Stimulated activated CD4-positive, alpha-beta T cell treated with anti-CD3 and anti-CD28 coated beads, TNF-alpha, amount 100 ng/mL, for 4 hours (primary cell): Measurements from ENCODE around the gene BTNL2.

Source experiments
- DNase-seq, 3 experiments: peaks; one replicate each; pipeline ENCODE4 v3.0.0-alpha.2; 2020; ENCODE audit warnings: low read depth in 3 of 3

The BTNL2 gene

DNA sequence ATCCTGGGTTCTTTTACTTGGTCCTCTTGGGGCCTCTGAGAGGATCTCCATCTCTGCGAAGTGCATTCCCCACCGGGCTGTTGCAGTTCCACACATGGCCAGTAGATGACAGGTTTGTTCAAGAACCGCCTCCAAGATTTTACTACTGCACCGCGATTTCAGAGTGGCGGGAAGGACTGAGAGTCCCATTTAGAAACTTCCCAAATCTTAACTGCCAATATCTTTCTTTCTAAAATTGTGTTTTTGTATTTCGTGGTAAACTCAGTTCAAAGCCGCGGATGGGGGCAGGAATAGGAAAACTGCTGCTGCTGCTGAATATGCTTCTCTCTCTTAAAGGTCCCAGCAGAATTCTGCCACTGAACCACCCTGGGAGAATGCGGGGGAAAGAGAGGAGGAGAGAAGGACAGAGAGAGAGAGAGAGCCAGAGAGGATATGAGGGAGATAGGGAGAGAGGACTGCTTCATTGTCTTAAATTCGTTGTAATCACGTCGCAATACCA, 8.6 kb upstream of the BTNL2 start:
- DNase-seq: peak; percentile 55 to 66 (median 60)

GRCh38 chr6:32413427-32414047, 6.6 kb upstream of the BTNL2 start:
- peak; percentile 69 to 81 (median 74) for DNase-seq

DNA sequence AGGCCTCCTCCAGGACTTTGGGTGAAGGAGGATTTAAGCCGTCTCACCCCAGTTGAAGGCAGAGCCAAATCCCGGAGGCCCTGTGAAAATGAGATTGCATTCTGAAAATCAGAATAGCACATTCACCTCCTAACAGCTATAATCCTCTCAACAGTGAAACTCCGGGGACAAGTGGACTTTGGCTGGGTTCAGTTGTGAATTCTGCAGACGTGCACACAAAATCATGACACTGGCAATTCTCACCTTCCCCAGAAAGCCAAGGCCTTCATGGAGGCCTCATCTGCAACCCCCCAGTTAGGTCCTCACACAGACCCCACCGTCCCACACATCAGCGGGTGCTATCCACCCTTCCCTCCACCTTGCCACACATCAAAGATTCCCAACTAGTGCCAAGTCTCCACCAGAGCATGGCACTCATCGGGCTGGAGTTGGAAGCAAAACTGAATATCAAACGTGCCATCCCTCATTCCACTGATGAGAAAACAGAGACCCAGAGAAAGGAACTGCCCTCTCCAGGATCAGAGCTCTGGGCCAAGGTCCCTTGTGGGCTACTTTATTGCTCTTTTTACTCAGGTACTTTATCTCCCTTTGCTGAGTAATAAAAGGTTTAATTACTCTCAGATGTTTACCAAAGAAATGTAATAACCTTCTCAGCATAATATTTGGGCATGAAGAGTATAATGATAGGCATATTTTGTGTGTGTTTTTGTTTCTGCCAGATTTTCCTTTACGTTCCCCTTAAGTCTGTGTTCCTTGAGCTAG, 4.8 kb upstream of the BTNL2 start:
- DNase-seq: no peak

DNA sequence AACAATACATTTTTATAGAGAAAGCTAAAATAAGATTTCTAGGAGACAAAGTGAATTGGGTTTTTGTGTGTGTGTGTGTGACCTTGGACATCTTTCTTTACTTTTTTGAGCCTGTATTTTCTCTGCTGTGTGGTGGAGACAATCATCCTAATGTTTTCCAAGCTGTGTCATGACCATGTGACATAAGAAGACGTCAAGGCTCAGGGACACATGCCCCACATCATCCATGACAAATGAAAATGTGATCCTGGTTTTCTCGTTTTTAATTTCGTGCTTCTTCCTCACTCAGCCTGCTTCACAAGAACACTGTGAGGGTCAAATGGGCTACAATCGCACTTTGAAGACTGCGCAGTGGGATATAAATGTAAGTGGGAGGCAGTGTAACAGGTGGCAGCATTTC, 3.9 kb upstream of the BTNL2 start:
- DNase-seq: no peak

DNA sequence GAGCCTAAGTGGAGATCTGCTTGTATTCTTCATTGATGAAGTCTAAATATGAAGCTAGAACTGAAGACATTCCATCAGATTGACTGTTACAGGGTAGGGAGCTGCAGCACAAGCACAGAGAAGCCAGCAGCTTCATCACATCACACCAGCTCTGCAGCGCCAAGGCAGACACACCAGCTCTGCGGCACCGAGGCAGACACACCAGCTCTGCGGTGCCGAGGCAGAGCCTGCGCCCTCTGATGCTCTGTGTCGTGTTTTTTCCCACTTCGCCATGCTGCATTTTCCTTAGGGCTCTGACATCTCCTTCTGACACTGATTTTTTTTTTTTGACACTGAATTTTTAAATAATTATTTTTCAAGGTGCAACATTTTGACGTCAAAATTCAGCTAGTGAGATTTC, 784 bp downstream of the BTNL2 start:
- DNase-seq: no peak

DNA sequence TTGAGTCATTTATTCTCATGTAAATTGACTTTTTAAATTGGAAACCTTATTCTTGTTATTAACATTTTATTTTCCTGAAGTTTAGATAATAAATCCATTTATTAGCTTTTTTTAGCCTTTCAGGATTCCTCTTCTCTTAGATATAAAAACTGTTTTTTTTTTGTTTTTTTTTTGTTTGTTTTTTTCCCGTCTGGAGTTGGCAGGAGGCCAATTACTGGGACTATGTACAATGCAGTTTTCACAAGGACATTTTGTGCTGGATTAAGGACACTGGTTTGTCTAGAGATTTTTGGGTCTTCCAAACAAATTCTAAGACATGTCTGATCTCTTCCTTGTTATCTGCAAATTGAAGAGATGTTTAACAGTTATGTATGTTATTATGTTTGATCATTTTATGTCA, 1.3 kb downstream of the BTNL2 start:
- DNase-seq: no peak

DNA sequence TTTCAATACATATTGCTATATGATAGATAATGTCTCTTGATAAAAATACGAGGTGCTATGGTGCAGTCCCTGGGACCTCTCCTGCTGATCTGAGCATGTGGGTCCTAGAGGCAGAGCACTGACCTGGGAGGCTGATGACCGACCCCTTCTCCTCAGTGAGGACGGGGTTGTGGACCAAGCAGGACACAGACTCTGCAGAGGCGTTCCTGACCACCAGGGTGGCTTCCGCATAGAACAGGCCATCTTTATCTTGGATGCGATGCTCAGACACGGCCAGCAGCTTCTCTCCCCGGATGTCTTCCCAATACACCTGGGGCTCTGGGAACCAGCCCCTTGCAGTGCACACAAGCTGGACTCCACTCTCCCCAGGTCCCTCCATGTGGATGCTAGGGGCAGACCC, 4.2 kb downstream of the BTNL2 start:
- no peak for DNase-seq

DNA sequence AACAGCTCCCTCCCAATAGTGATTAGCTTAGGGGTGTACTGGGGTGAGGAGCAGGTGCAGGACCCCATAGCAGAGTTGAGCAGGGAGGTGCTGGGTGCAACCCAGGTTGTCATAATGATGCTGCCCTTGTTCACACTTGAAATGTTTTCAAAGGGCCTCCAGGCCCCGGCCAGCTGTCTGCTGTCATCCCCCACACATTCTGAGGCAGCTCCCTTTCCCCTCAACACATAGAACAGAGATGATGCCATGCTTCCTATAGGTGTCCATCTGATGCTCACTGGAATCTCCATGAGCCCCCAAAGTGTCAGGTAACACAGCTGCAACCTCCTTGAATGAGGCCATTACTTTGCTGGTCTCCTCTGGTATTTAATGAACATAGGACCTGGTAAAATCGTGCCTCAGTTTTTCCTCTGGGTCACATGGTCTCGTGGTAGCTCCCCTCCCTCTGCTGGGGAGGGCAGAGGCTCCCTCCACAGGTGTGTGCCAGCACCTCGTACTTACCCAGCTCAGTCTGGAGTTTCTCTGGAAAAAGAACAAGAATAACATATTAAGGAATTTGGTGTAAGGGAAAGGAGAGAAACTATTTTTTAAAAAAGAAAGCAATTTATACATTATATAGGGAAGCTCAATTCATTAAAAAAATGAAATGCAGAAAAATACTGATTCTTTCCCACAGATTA, 5.6 kb downstream of the BTNL2 start:
- no peak for DNase-seq

DNA sequence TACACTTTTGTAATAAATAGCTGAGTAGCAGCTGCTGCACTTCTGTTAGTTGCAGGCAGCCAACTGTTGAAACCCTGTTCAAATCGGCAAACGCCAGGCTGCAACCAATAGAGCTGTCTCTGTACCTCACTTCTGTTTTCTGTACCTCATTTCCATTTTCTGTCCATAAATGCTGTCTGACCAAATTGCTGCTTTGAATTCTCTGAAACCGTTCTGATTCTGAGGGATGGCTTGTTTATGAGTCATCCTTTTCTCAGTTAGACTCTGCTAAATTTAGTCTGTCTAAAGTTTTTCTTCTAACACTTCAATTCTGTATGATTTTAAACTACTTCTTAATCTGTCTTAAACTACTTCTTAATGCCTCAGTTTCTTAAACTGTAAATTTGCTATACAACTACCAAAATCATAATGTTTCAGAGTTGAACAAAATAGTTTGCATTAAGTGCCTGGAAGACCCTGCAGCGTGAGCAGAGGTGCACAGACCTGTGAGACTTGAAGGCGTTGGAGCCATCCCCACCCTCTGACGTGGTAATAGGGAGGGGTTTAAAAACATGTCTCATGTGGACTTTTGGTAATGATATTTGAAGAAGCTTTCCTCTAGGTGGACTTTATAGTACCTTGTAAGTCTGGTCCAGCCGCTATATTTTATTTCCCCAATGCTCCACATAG, 9.6 kb downstream of the BTNL2 start:
- DNase-seq: no peak

GRCh38 chr6:32396028-32396427, 11.0 kb downstream of the BTNL2 start:
- no peak for DNase-seq

- DNase-seq: no peak
Measured at GRCh38 chr6:32393665-32394420, 13.1 kb downstream of the BTNL2 start.

GRCh38 chr6:32391505-32391904, 15.5 kb downstream of the BTNL2 start:
- DNase-seq: no peak

- DNase-seq: no peak
Measured at GRCh38 chr6:32387589-32388340, 19.2 kb downstream of the BTNL2 start.

DNA sequence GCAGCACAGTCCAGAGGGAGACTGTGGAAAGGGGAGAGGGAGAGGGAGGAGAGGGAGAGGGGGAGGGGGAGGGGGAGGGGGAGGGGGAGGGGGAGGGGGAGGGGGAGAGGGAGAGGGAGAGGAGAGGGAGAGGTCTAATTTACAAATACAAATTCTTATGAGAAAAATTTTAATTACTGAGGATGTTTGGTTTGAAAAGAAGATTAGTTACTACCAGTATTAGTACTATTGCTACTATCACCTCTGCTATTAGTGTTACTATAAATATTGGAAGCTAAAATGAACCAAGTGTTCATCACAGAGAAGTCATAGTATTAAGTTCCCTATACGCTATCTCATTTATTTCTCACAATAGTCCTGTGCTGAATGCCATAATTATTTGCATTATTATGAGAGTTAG, 20.9 kb downstream of the BTNL2 start:
- no peak for DNase-seq

DNA sequence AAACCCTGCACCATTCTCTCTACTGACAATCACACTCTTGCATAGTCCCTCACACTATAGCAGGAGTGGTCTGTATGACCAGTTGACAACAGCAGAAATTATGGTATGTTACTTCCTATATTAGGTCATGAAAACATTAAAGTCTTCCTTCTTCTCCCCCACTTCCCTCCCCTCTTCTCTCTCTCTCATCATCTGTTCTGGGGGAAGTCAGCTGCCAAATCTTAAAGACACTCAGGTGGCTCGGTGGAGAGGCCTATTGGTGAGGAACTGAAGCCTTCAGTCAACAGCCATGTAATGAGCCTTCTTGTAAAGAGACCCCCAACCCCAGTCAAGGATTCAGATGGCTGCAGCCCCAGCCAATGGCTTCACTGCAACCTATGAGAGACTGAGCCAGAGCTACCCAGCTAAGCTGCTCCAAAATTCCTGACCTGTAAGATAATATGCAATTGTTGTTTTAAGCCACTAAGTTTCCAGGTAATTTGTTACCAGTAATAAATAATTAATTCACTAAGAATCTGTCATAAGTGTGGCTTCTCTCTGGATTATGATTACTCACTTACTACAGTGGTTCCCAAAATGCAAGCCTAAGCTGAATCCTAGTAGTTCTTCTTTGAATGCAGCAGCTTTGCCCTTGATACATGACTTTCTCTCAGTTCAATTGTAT, 24.1 kb downstream of the BTNL2 start:
- DNase-seq: no peak

- DNase-seq: no peak
Measured at GRCh38 chr6:32379545-32379944, 27.4 kb downstream of the BTNL2 start.

DNA sequence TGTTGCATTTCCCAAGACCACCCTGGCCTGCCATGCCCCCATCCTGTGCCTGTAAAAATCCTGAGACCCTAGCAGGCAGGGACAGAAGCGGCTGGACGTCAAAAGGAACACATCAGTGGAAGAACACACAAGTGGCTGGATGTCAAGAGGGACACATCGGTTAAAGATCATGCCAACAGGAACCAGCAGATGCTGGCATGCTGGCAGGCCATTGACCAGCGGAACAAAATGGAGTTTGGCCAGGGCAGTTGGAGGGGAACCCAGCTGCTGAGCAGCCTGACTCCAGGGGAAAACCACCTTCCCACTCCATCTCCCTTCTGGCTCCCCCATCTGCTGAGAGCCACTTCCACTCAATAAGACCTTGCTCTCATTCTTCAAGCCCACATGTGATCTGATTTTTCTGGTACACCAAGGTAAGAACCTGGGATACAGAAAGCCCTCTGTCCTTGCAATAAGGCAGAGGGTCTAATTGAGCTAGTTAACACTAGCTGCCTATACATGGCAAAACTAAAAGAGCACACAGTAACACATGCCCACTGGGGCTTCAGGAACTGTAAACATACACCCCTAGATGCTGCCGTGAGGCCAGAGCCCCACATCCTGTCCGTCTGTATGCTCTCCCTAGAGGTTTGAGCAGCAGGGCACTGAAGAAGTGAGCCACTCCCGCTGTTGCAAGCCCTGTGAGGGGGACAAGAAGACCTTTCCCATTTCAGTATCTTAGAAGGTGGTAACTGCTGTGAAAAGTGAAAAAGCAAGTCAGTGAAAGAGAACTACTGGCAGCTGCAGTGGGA, 31.0 kb downstream of the BTNL2 start:
- no peak for DNase-seq

GRCh38 chr6:32371803-32372202, 35.2 kb downstream of the BTNL2 start, which contains the start of gene TSBP1:
TSS of gene TSBP1 (minus strand) at chr6:32371903. CDS start at chr6:32371706, 197 bp downstream.
- DNase-seq: no peak

- no peak for DNase-seq
Measured at GRCh38 chr6:32371229-32371628, 35.8 kb downstream of the BTNL2 start.
